GM18520 (cell line): ENCODE measurements around the gene CYTH1.

Experiments used
- ATAC-seq: cut with Tn5 transposase; IDR thresholded peaks from one replicate; pipeline ENCODE4 v1.9.1; 2021; ENCODE audit not compliant: unreplicated experiment

The CYTH1 gene

DNA sequence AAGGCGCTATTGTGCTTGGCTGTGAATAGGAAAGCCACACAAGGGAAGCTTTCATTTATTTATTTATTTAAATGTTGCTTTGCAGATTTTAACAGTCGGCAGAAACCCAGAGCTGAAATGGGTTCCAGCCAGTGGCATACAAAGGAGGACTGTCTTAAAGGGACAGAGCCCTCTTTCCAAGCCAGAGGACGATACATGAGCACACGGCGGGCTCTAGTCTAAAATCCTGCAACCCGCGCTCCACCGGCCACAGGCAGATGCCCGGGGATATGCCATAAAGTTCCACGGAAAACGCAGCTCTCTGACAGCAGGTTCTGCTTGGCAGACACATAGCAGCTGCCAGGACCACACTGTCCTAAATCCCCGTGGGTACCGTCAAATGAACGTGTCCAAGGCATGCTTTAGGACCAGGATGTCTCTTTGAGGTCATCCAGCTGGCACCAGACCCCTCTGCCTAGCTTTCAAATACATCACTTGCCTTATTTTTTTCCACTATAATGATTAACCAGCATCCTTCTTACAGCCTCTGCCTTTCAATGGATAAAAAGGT is 64.6 kb downstream of the CYTH1 start:
- no peak for ATAC-seq

DNA sequence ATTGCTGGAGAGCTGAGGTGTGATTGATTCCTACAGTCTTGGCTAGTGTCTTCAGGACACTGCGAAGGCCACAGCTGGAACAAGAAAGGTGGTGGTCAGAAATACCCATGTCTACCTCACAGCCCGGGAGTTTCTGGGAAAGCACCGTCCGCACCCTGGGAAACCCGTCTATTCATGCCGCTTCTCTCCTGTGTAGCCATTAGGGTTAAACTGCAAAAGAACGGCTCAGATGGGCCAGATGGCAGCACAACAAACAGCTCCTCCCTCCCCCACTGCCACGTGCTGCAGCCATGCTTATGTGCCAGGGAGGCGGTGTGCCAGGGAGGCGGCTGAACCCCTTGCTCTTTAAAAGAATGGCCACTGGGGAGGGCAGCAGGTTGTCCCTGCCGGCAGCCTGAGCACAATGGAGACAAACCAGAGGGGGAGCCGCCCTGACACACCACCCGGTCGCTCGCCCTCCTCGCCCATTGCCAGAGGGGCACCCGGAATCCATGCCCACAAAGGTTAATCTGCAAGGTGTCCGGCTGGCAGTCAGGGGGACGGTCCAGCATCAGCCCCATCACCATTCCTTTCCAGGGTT is 65.2 kb downstream of the CYTH1 start:
- no peak for ATAC-seq

- no peak for ATAC-seq
Observed at GRCh38 chr17:78716292-78716691, 65.8 kb downstream of the CYTH1 start.

DNA sequence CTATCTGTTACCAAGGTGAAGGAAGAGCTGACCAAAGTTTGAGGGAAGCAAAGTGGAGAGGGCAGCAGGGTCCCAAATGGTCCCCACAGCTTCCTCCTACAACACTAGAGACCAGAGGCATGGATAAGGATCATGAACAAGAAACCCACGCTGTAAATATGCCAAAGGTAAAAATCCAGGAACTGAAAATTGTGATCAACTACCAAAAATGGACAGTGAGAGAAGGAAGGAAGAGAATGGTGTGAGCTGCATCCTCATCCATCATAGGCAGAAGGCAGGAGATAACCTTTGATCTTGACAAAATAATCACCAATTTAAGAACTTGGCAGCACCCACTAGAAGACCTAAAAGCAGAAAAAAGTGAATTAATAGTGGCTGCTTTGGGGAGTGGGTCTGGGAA is 66.2 kb downstream of the CYTH1 start:
- ATAC-seq = no peak

DNA sequence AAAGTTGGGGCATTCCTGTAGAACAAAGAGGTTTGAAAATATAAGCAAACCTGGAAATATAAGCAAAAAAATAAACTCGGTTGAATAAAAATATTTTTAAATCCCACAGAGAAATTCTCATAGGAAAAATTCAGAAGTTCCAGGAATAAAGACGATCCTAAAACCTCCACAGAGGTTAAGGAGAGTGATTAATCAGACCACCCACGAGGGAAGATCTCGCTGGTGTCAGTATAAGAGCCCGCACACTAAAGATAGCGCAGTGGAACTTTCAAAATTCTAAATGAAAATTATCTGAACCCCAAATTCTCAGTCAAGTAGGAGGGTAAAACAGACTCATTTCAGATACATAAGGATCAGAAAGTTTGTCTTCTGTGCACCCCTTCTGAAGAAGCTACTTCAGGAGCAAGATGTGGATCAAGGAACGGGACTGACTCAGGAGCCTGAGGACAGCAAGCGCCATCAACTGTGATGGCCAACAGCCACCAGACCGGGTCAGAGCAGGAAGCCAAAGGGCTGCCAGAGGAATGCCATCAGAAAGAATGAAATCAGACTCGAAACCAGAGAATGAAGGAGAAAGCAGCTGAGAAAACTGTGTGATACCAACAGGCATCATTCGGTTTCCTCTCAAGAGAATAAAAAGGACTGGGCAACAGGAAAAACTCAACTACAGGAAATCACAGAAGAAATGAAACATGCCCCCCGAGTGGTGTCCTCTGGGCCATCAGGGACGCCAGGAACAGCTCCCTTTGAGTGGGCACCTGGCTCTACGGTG is 66.9 kb downstream of the CYTH1 start:
- no peak for ATAC-seq

DNA sequence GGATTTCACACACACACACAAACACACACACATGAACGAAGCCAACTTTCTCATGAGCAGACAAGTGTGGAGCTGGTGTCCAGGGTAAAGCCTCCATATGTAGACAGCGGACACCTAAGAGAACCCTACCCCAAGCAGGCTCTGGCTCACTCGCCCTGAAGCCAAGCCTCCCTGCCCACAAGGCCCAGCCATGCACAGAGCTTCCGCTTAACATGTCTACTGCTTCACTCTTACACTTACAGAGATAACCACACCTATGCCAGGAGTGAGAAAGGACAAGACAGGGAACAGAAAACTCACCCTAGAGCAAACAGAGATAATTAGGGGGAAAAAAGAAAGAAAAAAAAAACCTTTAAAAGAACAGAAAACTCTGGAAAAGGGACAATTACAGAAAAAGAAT is 67.5 kb downstream of the CYTH1 start:
- no peak for ATAC-seq

- no peak for ATAC-seq
Observed at GRCh38 chr17:78712043-78712442, 70.0 kb downstream of the CYTH1 start.

- no peak for ATAC-seq
Observed at GRCh38 chr17:78710607-78711006, 71.5 kb downstream of the CYTH1 start.

- no peak for ATAC-seq
Observed at GRCh38 chr17:78709751-78710181, 72.3 kb downstream of the CYTH1 start.

DNA sequence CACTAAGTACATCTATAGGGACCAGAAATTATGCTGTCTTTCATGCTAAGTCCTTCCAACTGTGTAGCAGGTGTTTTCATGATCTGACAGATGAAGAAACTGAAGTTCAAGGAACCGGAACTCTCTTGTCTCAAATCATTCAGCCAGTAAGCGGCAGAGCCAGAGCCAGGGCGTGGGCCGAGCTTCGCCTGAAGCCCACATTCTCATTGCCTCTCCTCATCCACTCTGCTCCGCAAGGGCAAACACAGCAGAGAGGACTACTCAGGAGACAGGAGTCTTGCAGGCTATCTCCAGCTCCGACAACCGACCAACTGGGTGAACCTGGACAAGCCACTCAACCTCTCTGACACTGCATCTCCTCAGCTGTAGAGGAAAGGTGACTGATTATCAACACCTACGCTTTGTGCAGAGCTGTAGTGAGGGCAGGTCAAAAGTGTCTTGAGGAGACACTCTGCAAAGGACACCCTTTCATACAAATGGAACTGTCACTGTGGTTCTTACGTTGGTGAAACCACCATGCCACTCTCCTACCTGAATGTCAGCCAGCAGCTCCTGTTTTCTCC is 72.9 kb downstream of the CYTH1 start:
- no peak for ATAC-seq

DNA sequence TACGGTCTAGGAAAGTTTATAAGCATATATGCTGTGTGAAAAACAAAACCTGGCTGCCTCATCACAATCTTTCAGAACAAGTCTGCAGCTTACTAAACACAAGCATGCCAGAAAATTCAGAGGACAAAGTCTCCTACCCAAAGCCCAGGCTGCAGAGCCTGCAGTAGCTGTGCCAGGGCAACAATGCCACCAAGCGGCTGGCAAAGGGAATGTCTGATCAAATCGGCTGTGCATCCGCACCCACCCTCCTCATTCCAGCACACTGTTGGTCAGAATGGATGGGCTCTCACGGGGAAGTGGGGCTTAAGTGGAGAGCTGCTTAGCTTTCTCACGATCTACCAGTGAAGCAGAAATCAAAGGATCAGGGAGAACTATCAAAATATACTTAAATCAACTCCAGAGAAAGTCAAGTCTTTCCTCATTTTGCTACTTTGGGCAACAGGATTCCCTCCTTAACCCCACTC is 73.5 kb downstream of the CYTH1 start:
- no peak for ATAC-seq

GRCh38 chr17:78707923-78708322 is 74.2 kb downstream of the CYTH1 start:
- no peak for ATAC-seq

DNA sequence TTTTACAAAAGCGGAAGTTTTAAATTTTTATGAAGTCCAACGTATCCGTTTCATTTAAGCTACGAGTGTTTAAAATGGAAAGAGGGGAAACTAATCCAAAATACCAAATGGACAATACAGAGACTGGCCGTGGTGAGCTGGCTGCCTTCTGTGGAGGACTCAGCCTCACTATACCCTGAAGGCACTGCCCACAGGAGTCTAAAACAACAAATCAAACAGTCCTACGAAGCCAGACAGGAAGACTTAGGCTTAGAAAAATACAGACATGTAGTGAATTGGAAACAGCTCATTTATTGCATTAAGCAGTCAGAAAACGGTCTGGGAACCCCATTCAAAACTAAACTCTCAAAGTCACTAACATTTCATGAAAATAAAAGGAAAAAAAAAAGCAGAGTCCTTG is 75.1 kb downstream of the CYTH1 start:
- ATAC-seq = no peak

DNA sequence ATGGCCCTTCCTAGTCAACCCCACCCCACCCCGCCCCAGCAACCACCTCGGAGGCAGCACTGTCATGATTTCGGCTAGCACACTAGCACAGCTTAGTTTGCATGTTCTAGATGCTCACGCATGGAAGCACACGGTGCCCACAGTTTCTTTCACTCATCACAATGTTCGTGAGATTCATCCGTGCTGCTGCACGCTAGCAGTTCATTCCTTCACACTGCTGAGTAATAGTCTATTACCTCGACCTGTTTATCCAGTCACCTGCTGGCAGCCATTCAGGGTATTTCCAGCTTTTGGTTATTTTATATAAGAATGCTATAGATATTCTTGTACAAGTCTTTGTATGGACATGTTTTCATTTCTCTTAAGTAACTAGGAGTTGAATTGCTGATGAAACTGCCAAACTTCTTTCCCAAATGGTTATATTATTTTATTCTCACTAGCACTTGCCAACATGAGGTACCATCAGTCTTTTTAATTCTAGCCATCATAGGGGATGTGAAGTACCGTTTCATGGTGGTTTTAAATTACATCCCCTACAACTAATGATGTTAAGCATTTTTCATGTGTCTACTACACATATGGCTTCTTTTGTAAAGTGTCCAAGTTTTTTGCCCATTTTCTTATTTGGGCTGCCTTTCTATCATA is 75.7 kb downstream of the CYTH1 start:
- ATAC-seq = peak; percentile 83

DNA sequence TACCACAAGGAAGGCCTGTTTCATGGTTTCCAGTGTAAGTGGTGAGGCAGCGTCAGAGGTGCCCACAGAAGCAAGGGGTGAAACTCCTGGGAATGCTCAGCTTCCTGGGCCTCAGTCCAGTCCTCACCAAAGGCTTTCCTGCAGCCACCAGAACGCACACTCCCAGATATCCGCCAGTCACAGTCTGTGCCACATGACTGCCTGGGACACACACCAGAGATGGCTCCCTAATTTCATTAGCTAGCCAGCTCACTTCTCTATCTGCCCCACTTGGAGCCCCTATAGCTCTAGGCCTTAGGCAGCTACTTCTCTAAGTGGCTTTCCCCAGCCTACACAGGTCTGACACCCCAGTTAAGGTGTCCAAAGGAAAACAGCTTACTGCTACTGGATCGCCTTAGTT is 77.0 kb downstream of the CYTH1 start:
- no peak for ATAC-seq

DNA sequence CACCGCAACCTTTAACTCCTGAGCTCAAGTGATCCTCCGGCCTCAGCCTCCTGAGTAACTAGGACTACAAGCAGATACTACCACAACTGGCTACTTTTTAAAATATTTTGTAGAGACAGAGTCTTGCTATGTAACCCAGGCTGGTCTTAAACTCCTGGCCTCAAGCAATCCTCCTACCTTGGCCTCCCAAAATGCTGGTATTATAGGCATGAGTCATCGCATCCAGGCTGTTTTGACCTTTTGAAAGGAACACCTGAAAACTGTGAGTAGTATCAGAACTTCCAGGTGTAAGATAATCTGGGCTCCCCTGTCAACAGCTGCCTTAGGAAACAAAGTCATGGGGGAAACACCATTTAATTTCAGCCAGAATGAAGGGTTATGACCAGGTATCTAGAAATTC is 77.5 kb downstream of the CYTH1 start:
- ATAC-seq = no peak

DNA sequence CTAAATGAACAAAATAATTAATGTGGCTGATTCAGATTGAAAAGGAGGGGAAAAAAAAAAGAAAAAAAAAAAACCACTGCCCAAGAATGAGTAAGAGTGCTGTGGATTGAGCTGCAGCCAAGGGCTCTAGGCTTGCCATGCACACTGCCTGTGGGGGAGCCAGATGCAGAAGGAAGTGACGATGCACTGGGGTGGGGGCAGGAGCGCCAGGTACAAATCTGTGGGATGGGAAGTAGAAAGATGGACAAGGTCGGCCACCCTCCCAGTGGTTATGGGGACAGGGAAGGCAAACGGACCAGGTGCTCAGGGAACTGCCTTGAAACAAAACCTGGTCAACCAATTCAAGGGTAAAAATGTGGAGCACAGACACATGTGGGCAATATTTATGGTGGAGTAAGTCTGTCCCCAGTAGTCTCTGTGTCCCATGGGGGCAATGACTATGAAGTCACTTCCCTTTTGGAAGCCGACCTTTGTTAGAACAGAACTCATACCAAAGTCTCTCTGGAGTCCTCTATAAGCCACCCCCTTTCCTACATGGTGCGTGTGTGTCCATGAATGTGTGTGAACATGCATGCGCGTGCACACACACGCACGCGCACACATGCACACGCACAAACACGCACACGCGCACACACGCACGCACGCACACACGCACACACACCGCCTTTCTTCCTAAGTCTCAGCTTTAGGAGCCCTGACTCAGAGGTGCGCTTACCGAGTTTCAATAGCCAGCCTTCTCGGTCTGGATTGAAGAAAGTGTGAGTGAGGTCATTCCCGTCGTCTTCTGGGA is 84.3 kb downstream of the CYTH1 start:
- no peak for ATAC-seq

DNA sequence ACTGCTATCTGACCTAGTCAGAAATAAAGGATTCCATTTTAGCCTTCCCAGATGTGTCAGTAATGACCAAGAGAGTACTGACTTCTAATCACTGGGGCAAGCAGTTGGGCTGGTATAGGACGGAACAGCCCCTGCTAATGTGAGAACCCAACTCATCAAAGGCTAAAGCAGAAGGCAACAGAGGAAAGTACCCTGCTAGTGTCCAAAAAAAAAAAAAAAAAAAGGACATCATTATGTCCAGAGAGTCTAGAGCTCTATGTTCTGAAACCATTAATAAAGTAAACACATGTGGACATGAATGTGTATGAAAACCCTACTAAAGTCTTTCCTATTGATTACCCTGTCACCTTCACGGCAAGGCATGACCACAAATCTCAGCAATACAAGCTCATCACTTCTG is 85.0 kb downstream of the CYTH1 start:
- no peak for ATAC-seq

GRCh38 chr17:78696016-78696982 is 85.8 kb downstream of the CYTH1 start:
- no peak for ATAC-seq
